Gastrocnemius medialis (tissue), 4 donors: Measurements from ENCODE around the gene PLA2G1B.

ENCODE experiments used
- CTCF ChIP-seq, 5 experiments: fragments of 450-650 bp in 3 of 5; fragments of 200-600 bp in 2 of 5; sonication (generic) in 2 of 5; IDR thresholded peaks in 4 of 5; conservative IDR thresholded peaks in 1 of 5; 1 replicate in 4 of 5; 2 replicates in 1 of 5; pipeline ENCODE4 v1.5.1; 2016 to 2019; ENCODE audit warnings: antibody characterized with exemption in 5 of 5, mild to moderate bottlenecking in 3 of 5, moderate library complexity in 3 of 5
- POLR2A ChIP-seq, 2 donors: fragments of 450-650 bp; IDR thresholded peaks; one replicate each; pipeline ENCODE4 v1.6.1; 2017; ENCODE audit warnings: antibody characterized with exemption in 2 of 2, mild to moderate bottlenecking in 2 of 2, moderate library complexity in 2 of 2

DNA sequence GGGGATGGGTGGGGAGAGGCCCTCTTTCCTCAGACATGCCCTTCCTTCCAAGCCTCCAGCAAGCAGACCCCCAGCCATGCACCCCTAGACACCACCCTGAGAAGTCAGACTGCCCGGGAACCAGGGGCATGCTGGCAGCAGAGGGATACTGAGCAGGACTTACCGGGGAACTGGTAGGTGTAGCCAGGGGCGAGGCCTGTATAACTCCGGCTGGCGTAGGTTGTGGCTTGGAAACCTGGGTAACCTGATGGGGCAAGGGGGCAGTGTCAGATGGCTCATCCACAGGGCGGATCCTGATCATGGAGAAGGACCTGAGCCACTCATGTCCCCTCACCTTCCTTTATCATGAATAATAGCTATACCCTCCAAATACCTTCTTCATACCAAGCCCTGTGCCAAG, 25.6 kb upstream of the PLA2G1B start:
- TF ChIP-seq CTCF (IDR thresholded peaks at IDR 0.05 in 4 of 5, conservative IDR thresholded peaks at IDR 0.05 in 1 of 5) (no peak), POLR2A (IDR thresholded peaks at IDR 0.05) (no peak)
